ENCODE data around the gene MAT1A.
A peak's percentile ranks its signal among the peaks of the same experiment; 100 is the strongest.
"Not testable (repeated sequence)": the region's sequence is repeated elsewhere in the genome, so short reads cannot be mapped to it uniquely, and the experiment has no call there.

The MAT1A gene

GRCh38 chr10:80260295-80261243, 28.9 kb downstream of the MAT1A start:
- ATAC-seq = no peak
- Mint-ChIP-seq H3K36me3 (no peaks in the 10 kb centered on the region), H3K4me1 (no peaks in the 10 kb centered on the region), H3K27ac (no peak overlapping the region), H3K4me3 (no peak overlapping the region), H3K9me3 (no peaks in the 10 kb centered on the region)
- DNase-seq (ENCODE audit: low spot score in 2 of 2) = peak; percentile 33 to 74

- Mint-ChIP-seq H3K4me1 (no peaks in the 10 kb centered on the region), H3K9me3 (no peaks in the 10 kb centered on the region), H3K27ac (no peak overlapping the region), H3K36me3 (no peaks in the 10 kb centered on the region), H3K4me3 (no peak overlapping the region)
- ATAC-seq = no peak
- DNase-seq (ENCODE audit: low spot score in 2 of 2) = no peak
Measured at GRCh38 chr10:80259405-80259871, 30.0 kb downstream of the MAT1A start.

- not testable (repeated sequence) for H3K4me3 Mint-ChIP-seq; H3K27ac Mint-ChIP-seq; H3K9me3 Mint-ChIP-seq; H3K36me3 Mint-ChIP-seq; DNase-seq (ENCODE audit: low spot score in 2 of 2)
- ATAC-seq = peak; percentile 38
- H3K4me1 Mint-ChIP-seq = peaks cover 18% of the 10 kb centered on the region
Measured at GRCh38 chr10:80256798-80257197, 32.7 kb downstream of the MAT1A start.

- not testable (repeated sequence) for ATAC-seq; H3K36me3 Mint-ChIP-seq; H3K4me3 Mint-ChIP-seq; H3K27ac Mint-ChIP-seq; DNase-seq (ENCODE audit: low spot score in 2 of 2); H3K9me3 Mint-ChIP-seq
- H3K4me1 Mint-ChIP-seq = peaks cover 18% of the 10 kb centered on the region
Measured at GRCh38 chr10:80254726-80255125, 34.7 kb downstream of the MAT1A start.

GRCh38 chr10:80253963-80254271, 35.5 kb downstream of the MAT1A start:
- not testable (repeated sequence) for H3K36me3 Mint-ChIP-seq; H3K9me3 Mint-ChIP-seq; DNase-seq (ENCODE audit: low spot score in 2 of 2); H3K27ac Mint-ChIP-seq; H3K4me3 Mint-ChIP-seq; ATAC-seq
- H3K4me1 Mint-ChIP-seq = peaks cover 18% of the 10 kb centered on the region

GRCh38 chr10:80253266-80253962, 36.0 kb downstream of the MAT1A start:
- no peaks in the 10 kb centered on the region for H3K36me3 Mint-ChIP-seq
- DNase-seq (ENCODE audit: low spot score in 2 of 2) (peak in 1 of 2 donors; percentile 58), ATAC-seq (peak; percentile 57)
- no peaks in the 10 kb centered on the region for H3K9me3 Mint-ChIP-seq
- peaks cover 18% of the 10 kb centered on the region for H3K4me1 Mint-ChIP-seq
- H3K4me3 Mint-ChIP-seq = no peak overlapping the region
- H3K27ac Mint-ChIP-seq = peak overlapping the region; percentile 24

GRCh38 chr10:80252296-80252887, 37.1 kb downstream of the MAT1A start:
- no peak overlapping the region for H3K4me3 Mint-ChIP-seq

GRCh38 chr10:80251703-80252280, 37.7 kb downstream of the MAT1A start:
- H3K4me1 Mint-ChIP-seq = peaks cover 18% of the 10 kb centered on the region
- not testable (repeated sequence) for H3K4me3 Mint-ChIP-seq; DNase-seq (ENCODE audit: low spot score in 2 of 2); H3K9me3 Mint-ChIP-seq; ATAC-seq; H3K36me3 Mint-ChIP-seq; H3K27ac Mint-ChIP-seq

More at GRCh38 chr10:80252296-80252887, 37.1 kb downstream of the MAT1A start:
- DNase-seq (ENCODE audit: low spot score in 2 of 2) = no peak
- peak overlapping the region; percentile 24 for H3K27ac Mint-ChIP-seq
- H3K9me3 Mint-ChIP-seq = no peaks in the 10 kb centered on the region
- H3K4me1 Mint-ChIP-seq = peaks cover 18% of the 10 kb centered on the region
- no peaks in the 10 kb centered on the region for H3K36me3 Mint-ChIP-seq
- no peak for ATAC-seq

- not testable (repeated sequence) for DNase-seq (ENCODE audit: low spot score in 2 of 2); H3K9me3 Mint-ChIP-seq; H3K36me3 Mint-ChIP-seq; H3K4me3 Mint-ChIP-seq; ATAC-seq; H3K27ac Mint-ChIP-seq
- H3K4me1 Mint-ChIP-seq = peaks cover 18% of the 10 kb centered on the region
Measured at GRCh38 chr10:80250399-80250798, 39.1 kb downstream of the MAT1A start.

- DNase-seq (ENCODE audit: low spot score in 2 of 2); H3K27ac Mint-ChIP-seq; H3K4me3 Mint-ChIP-seq; H3K9me3 Mint-ChIP-seq; H3K36me3 Mint-ChIP-seq; ATAC-seq: not testable (repeated sequence)
- H3K4me1 Mint-ChIP-seq = peaks cover 18% of the 10 kb centered on the region
Measured at GRCh38 chr10:80249906-80250305, 39.6 kb downstream of the MAT1A start.

GRCh38 chr10:80247611-80248010, 41.8 kb downstream of the MAT1A start:
- H3K27ac Mint-ChIP-seq; H3K4me3 Mint-ChIP-seq; H3K9me3 Mint-ChIP-seq; H3K4me1 Mint-ChIP-seq; H3K36me3 Mint-ChIP-seq; ATAC-seq; DNase-seq (ENCODE audit: low spot score in 2 of 2): not testable (repeated sequence)

- not testable (repeated sequence) for H3K27ac Mint-ChIP-seq; H3K36me3 Mint-ChIP-seq; DNase-seq (ENCODE audit: low spot score in 2 of 2); H3K4me1 Mint-ChIP-seq; ATAC-seq; H3K9me3 Mint-ChIP-seq; H3K4me3 Mint-ChIP-seq
Measured at GRCh38 chr10:80244371-80244770, 45.1 kb downstream of the MAT1A start.

GRCh38 chr10:80242341-80242740, 47.1 kb downstream of the MAT1A start:
- H3K36me3 Mint-ChIP-seq; DNase-seq (ENCODE audit: low spot score in 2 of 2); H3K4me3 Mint-ChIP-seq; H3K9me3 Mint-ChIP-seq; H3K27ac Mint-ChIP-seq; ATAC-seq; H3K4me1 Mint-ChIP-seq: not testable (repeated sequence)

- peak; percentile 20 for ATAC-seq
- not testable (repeated sequence) for H3K4me1 Mint-ChIP-seq; H3K9me3 Mint-ChIP-seq; H3K27ac Mint-ChIP-seq; H3K36me3 Mint-ChIP-seq; H3K4me3 Mint-ChIP-seq; DNase-seq (ENCODE audit: low spot score in 2 of 2)
Measured at GRCh38 chr10:80236457-80236856, 53.0 kb downstream of the MAT1A start.
